Progenitor cell of endocrine pancreas (in vitro differentiated cells): ENCODE results near the gene CYTH4. TPM values are rescaled to one million over a fixed set of nuclear protein-coding genes. Genes with fewer than 3 reads are reported as not detected.

ENCODE experiments used
- DNase-seq: peaks from one replicate; pipeline ENCODE4 v3.0.0; 2021; ENCODE audit warnings: low spot score; ENCODE audit not compliant: unreplicated experiment
- H3K27ac Mint-ChIP-seq: 2 replicates; pipeline ENCODE4 v1.8.0; 2021; ENCODE audit warnings: mild to moderate bottlenecking, moderate library complexity, mixed read lengths
- H3K27me3 Mint-ChIP-seq: 2 replicates; pipeline ENCODE4 v1.8.0; 2021; ENCODE audit warnings: mixed read lengths
- H3K36me3 Mint-ChIP-seq: 2 replicates; pipeline ENCODE4 v1.8.0; 2022; ENCODE audit warnings: mixed read lengths; ENCODE audit not compliant: insufficient read depth
- H3K4me1 Mint-ChIP-seq: 2 replicates; pipeline ENCODE4 v1.8.0; 2021; ENCODE audit warnings: low read depth, mixed read lengths
- H3K4me3 Mint-ChIP-seq: 2 replicates; pipeline ENCODE4 v1.8.0; 2021; ENCODE audit warnings: low read depth, mild to moderate bottlenecking, moderate library complexity, mixed read lengths
- H3K9me3 Mint-ChIP-seq: 2 replicates; pipeline ENCODE4 v1.8.0; 2021; ENCODE audit warnings: low read depth, mixed read lengths
- CTCF ChIP-seq: fragments of 200-600 bp; sonication (generic); IDR thresholded peaks from one replicate; pipeline ENCODE4 v1.5.0; 2021; ENCODE audit warnings: antibody characterized with exemption, mild to moderate bottlenecking; ENCODE audit not compliant: unreplicated experiment
- total RNA-seq: library from RNA; stranded (reverse); gene quantifications from 2 replicates; pipeline ENCODE4 v1.2.1, GENCODE V29; 2021

CYTH4 gene
- total RNA-seq, 1 donor from 2014 or later: not detected

GRCh38 chr22:37343348-37343747, 61.0 kb downstream of the CYTH4 start:
- no peaks in the 10 kb centered on the region for H3K36me3 Mint-ChIP-seq
- H3K27me3 Mint-ChIP-seq: peaks cover 39% of the 10 kb centered on the region
- H3K27ac Mint-ChIP-seq: no peak overlapping the region
- H3K9me3 Mint-ChIP-seq: no peaks in the 10 kb centered on the region
- no peak for TF ChIP-seq CTCF
- H3K4me3 Mint-ChIP-seq: no peak overlapping the region
- no peak for DNase-seq
- H3K4me1 Mint-ChIP-seq: no peaks in the 10 kb centered on the region

GRCh38 chr22:37343863-37344734, 61.8 kb downstream of the CYTH4 start:
- H3K27ac Mint-ChIP-seq: no peak overlapping the region

GRCh38 chr22:37344735-37345449, 62.6 kb downstream of the CYTH4 start:
- Mint-ChIP-seq H3K4me3 (no peak overlapping the region), H3K9me3 (no peaks in the 10 kb centered on the region), H3K4me1 (no peaks in the 10 kb centered on the region), H3K27ac (no peak overlapping the region), H3K27me3 (peaks cover 36% of the 10 kb centered on the region), H3K36me3 (no peaks in the 10 kb centered on the region)
- TF ChIP-seq CTCF: no peak
- DNase-seq: no peak

More at GRCh38 chr22:37343863-37344734, 61.8 kb downstream of the CYTH4 start:
- Mint-ChIP-seq H3K4me1 (no peaks in the 10 kb centered on the region), H3K9me3 (no peaks in the 10 kb centered on the region), H3K4me3 (no peak overlapping the region), H3K27me3 (peaks cover 36% of the 10 kb centered on the region), H3K36me3 (no peaks in the 10 kb centered on the region)
- no peak for TF ChIP-seq CTCF
- no peak for DNase-seq

- no peak for DNase-seq
- Mint-ChIP-seq H3K4me3 (no peak overlapping the region), H3K27me3 (peaks cover 28% of the 10 kb centered on the region), H3K36me3 (no peaks in the 10 kb centered on the region), H3K27ac (no peak overlapping the region), H3K4me1 (no peaks in the 10 kb centered on the region), H3K9me3 (no peaks in the 10 kb centered on the region)
- TF ChIP-seq CTCF: no peak
Observed at GRCh38 chr22:37345863-37346504, 63.7 kb downstream of the CYTH4 start.

- Mint-ChIP-seq H3K36me3 (no peaks in the 10 kb centered on the region), H3K27me3 (peaks cover 23% of the 10 kb centered on the region), H3K9me3 (no peaks in the 10 kb centered on the region), H3K4me1 (no peaks in the 10 kb centered on the region), H3K4me3 (no peak overlapping the region), H3K27ac (no peak overlapping the region)
- TF ChIP-seq CTCF: no peak
- no peak for DNase-seq
Observed at GRCh38 chr22:37346505-37346895, 64.2 kb downstream of the CYTH4 start.
